Activated CD8-positive, alpha-beta T cell treated with anti-CD3 and anti-CD28 coated beads, Interleukin-2, amount 10 ng/mL, durations not matched to agents 7 days and 5 days (primary cell): ENCODE data around the gene RAD51B. TPM values are rescaled to one million over a fixed set of nuclear protein-coding genes. Genes with fewer than 3 reads are reported as not detected.

Source experiments
- ATAC-seq: fragments of 150-1000 bp; cut with Tn5 transposase; one replicate; pipeline ENCODE4 v1.10.0; 2021; ENCODE audit warnings: moderate library complexity
- CTCF ChIA-PET: fragments of 350-600 bp; sonication (Branson Sonifier 250); formaldehyde crosslinking; loops from one replicate; lab custom pipeline; 2021; ENCODE audit warnings: antibody characterized with exemption; lab: Charles Lee
- POLR2A ChIA-PET: fragments of 350-600 bp; sonication (Branson Sonifier 250); formaldehyde crosslinking; loops from one replicate; lab custom pipeline; 2021; ENCODE audit warnings: antibody characterized with exemption; lab: Charles Lee
- DNase-seq: peaks from one replicate; pipeline ENCODE4 v3.0.0-alpha.2; 2020
- H3K27ac Mint-ChIP-seq: one replicate; pipeline ENCODE4 v1.8.0; 2021; ENCODE audit warnings: mild to moderate bottlenecking, mixed read lengths
- H3K27me3 Mint-ChIP-seq: one replicate; pipeline ENCODE4 v1.8.0; 2021; ENCODE audit warnings: low read depth, mixed read lengths
- H3K36me3 Mint-ChIP-seq: one replicate; pipeline ENCODE4 v1.8.0; 2021; ENCODE audit warnings: low read depth, mixed read lengths
- H3K4me1 Mint-ChIP-seq: one replicate; pipeline ENCODE4 v1.8.0; 2021; ENCODE audit warnings: low read depth, mixed read lengths
- H3K4me3 Mint-ChIP-seq: one replicate; pipeline ENCODE4 v1.8.0; 2021; ENCODE audit warnings: mild to moderate bottlenecking, mixed read lengths
- H3K9me3 Mint-ChIP-seq: one replicate; pipeline ENCODE4 v1.8.0; 2022; ENCODE audit warnings: mixed read lengths; ENCODE audit not compliant: insufficient read depth
- total RNA-seq, 2 experiments: library from RNA; stranded (reverse); gene quantifications; one replicate each; pipeline ENCODE4 v1.2.3, GENCODE V29; 2021

Gene RAD51B
- total RNA-seq, 2 experiments from 2014 or later = 34.1 to 38.8 TPM

GRCh38 chr14:68492381-68493151 lies 673.0 kb downstream of the RAD51B start:
- Mint-ChIP-seq H3K36me3 (no peaks in the 10 kb centered on the region), H3K4me1 (peaks cover 9% of the 10 kb centered on the region), H3K27me3 (peaks cover 4% of the 10 kb centered on the region), H3K27ac (no peak overlapping the region), H3K4me3 (no peak overlapping the region), H3K9me3 (no peaks in the 10 kb centered on the region)
- POLR2A ChIA-PET = no interaction called here
- DNase-seq (no peak), ATAC-seq (no peak)
- CTCF ChIA-PET = interaction anchor here (0.6 to 1.2 kb wide), 3 partner anchors 14 to 295 kb away, joined by 3 to 4 read pairs (median 3); no protein-coding TSS in a partner anchor

GRCh38 chr14:68493152-68493911 lies 673.8 kb downstream of the RAD51B start:
- CTCF ChIA-PET = interaction anchor here (1.2 kb wide), 1 partner anchor 13 kb away, joined by 3 read pairs; no protein-coding TSS in a partner anchor
- no peak overlapping the region for H3K4me3 Mint-ChIP-seq
- ATAC-seq (no peak), DNase-seq (no peak)
- POLR2A ChIA-PET = no interaction called here
- no peak overlapping the region for H3K27ac Mint-ChIP-seq
- H3K36me3 Mint-ChIP-seq = no peaks in the 10 kb centered on the region
- peaks cover 4% of the 10 kb centered on the region for H3K27me3 Mint-ChIP-seq
- no peaks in the 10 kb centered on the region for H3K9me3 Mint-ChIP-seq
- peaks cover 9% of the 10 kb centered on the region for H3K4me1 Mint-ChIP-seq

- CTCF ChIA-PET = no interaction called here
- Mint-ChIP-seq H3K27ac (no peak overlapping the region), H3K4me3 (no peak overlapping the region), H3K4me1 (peaks cover 9% of the 10 kb centered on the region), H3K36me3 (no peaks in the 10 kb centered on the region), H3K9me3 (no peaks in the 10 kb centered on the region), H3K27me3 (peaks cover 2% of the 10 kb centered on the region)
- POLR2A ChIA-PET = no interaction called here
- ATAC-seq = no peak
- DNase-seq = no peak
These were observed 675.8 kb downstream of the RAD51B start for GRCh38 chr14:68495101-68496039.

GRCh38 chr14:68497011-68497410 lies 677.4 kb downstream of the RAD51B start:
- ChIA-PET CTCF (no interaction called here), POLR2A (no interaction called here)
- H3K27me3 Mint-ChIP-seq = peaks cover 2% of the 10 kb centered on the region
- H3K4me3 Mint-ChIP-seq = no peak overlapping the region
- no peak overlapping the region for H3K27ac Mint-ChIP-seq
- ATAC-seq (no peak), DNase-seq (no peak)
- H3K36me3 Mint-ChIP-seq = no peaks in the 10 kb centered on the region
- no peaks in the 10 kb centered on the region for H3K9me3 Mint-ChIP-seq
- peaks cover 9% of the 10 kb centered on the region for H3K4me1 Mint-ChIP-seq

GRCh38 chr14:68499451-68499850 lies 679.9 kb downstream of the RAD51B start:
- Mint-ChIP-seq H3K27me3 (peaks cover 2% of the 10 kb centered on the region), H3K9me3 (no peaks in the 10 kb centered on the region)

GRCh38 chr14:68501171-68501570 lies 681.6 kb downstream of the RAD51B start:
- ATAC-seq (no peak), DNase-seq (no peak)
- no peaks in the 10 kb centered on the region for H3K27me3 Mint-ChIP-seq
- CTCF ChIA-PET = no interaction called here
- no peaks in the 10 kb centered on the region for H3K9me3 Mint-ChIP-seq
- H3K4me1 Mint-ChIP-seq = peaks cover 5% of the 10 kb centered on the region
- POLR2A ChIA-PET = interaction anchor here (0.7 kb wide), 1 partner anchor 99 kb away, joined by 3 read pairs; no protein-coding TSS in a partner anchor
- no peaks in the 10 kb centered on the region for H3K36me3 Mint-ChIP-seq
- no peak overlapping the region for H3K27ac Mint-ChIP-seq
- no peak overlapping the region for H3K4me3 Mint-ChIP-seq

More at GRCh38 chr14:68499451-68499850, 679.9 kb downstream of the RAD51B start:
- Mint-ChIP-seq H3K27ac (no peak overlapping the region), H3K36me3 (no peaks in the 10 kb centered on the region), H3K4me1 (peaks cover 9% of the 10 kb centered on the region), H3K4me3 (no peak overlapping the region)
- ChIA-PET POLR2A (no interaction called here), CTCF (no interaction called here)
- DNase-seq (no peak), ATAC-seq (no peak)

GRCh38 chr14:68501614-68502052 lies 682.1 kb downstream of the RAD51B start:
- no peaks in the 10 kb centered on the region for H3K27me3 Mint-ChIP-seq
- ATAC-seq = no peak

GRCh38 chr14:68502230-68502629 lies 682.7 kb downstream of the RAD51B start:
- CTCF ChIA-PET = no interaction called here
- ATAC-seq (no peak), DNase-seq (no peak)
- Mint-ChIP-seq H3K27ac (no peak overlapping the region), H3K4me1 (peaks cover 15% of the 10 kb centered on the region), H3K36me3 (no peaks in the 10 kb centered on the region), H3K9me3 (no peaks in the 10 kb centered on the region), H3K27me3 (no peaks in the 10 kb centered on the region), H3K4me3 (no peak overlapping the region)
- POLR2A ChIA-PET = no interaction called here

More at GRCh38 chr14:68501614-68502052, 682.1 kb downstream of the RAD51B start:
- Mint-ChIP-seq H3K27ac (no peak overlapping the region), H3K9me3 (no peaks in the 10 kb centered on the region), H3K4me1 (peaks cover 9% of the 10 kb centered on the region), H3K4me3 (no peak overlapping the region), H3K36me3 (no peaks in the 10 kb centered on the region)
- ChIA-PET POLR2A (interaction anchor here (0.7 kb wide), 1 partner anchor 99 kb away, joined by 3 read pairs; no protein-coding TSS in a partner anchor), CTCF (no interaction called here)
- no peak for DNase-seq

GRCh38 chr14:68503186-68503825 lies 683.7 kb downstream of the RAD51B start:
- ATAC-seq (no peak), DNase-seq (no peak)
- POLR2A ChIA-PET = interaction anchor here (0.6 kb wide), 1 partner anchor 761 kb away, joined by 3 read pairs; no protein-coding TSS in a partner anchor
- H3K9me3 Mint-ChIP-seq = no peaks in the 10 kb centered on the region
- H3K4me3 Mint-ChIP-seq = no peak overlapping the region
- no peaks in the 10 kb centered on the region for H3K27me3 Mint-ChIP-seq
- H3K4me1 Mint-ChIP-seq = peaks cover 26% of the 10 kb centered on the region
- no peak overlapping the region for H3K27ac Mint-ChIP-seq
- no peaks in the 10 kb centered on the region for H3K36me3 Mint-ChIP-seq
- CTCF ChIA-PET = no interaction called here

GRCh38 chr14:68504861-68505260 lies 685.3 kb downstream of the RAD51B start:
- Mint-ChIP-seq H3K4me3 (no peak overlapping the region), H3K27ac (no peak overlapping the region), H3K36me3 (no peaks in the 10 kb centered on the region), H3K27me3 (no peaks in the 10 kb centered on the region), H3K9me3 (no peaks in the 10 kb centered on the region), H3K4me1 (peaks cover 26% of the 10 kb centered on the region)
- CTCF ChIA-PET = interaction anchor here (0.5 kb wide), 1 partner anchor 284 kb away, joined by 4 read pairs; no protein-coding TSS in a partner anchor
- ATAC-seq (no peak), DNase-seq (no peak)
- POLR2A ChIA-PET = no interaction called here
